Gastroesophageal sphincter (tissue), 4 donors: ENCODE results near the gene FAM228B. TPM values are rescaled to one million over a fixed set of nuclear protein-coding genes. Genes with fewer than 3 reads are reported as not detected.

Experiments
- ATAC-seq: fragments of 150-250 bp; one replicate; pipeline ENCODE4 v1.9.1; 2016; ENCODE audit warnings: mild to moderate bottlenecking, moderate library complexity
- H3K27ac ChIP-seq, 4 donors: fragments of 200-600 bp; sonication (generic) in 3 of 4; 1 replicate in 3 of 4; 2 replicates in 1 of 4; pipeline ENCODE4 v1.5.1; 2016 to 2019
- H3K27me3 ChIP-seq: fragments of 200-600 bp; sonication (generic); one replicate; pipeline ENCODE4 v1.5.1; 2019
- H3K36me3 ChIP-seq, 2 donors: fragments of 200-600 bp; sonication (generic); one replicate each; pipeline ENCODE4 v1.5.1; 2019; ENCODE audit warnings: control low read depth in 1 of 2
- H3K4me1 ChIP-seq, 3 donors: fragments of 200-600 bp; sonication (generic); 1 replicate in 2 of 3; 2 replicates in 1 of 3; pipeline ENCODE4 v1.5.1; 2016 to 2019; ENCODE audit warnings: control low read depth in 2 of 3
- H3K4me3 ChIP-seq, 2 donors: fragments of 200-600 bp; sonication (generic); one replicate each; pipeline ENCODE4 v1.5.1; 2019; ENCODE audit warnings: mild to moderate bottlenecking in 1 of 2, moderate library complexity in 1 of 2
- H3K9me3 ChIP-seq, 3 donors: fragments of 200-600 bp; sonication (generic); one replicate each; pipeline ENCODE4 v1.5.1; 2017 to 2019; ENCODE audit warnings: control low read depth in 2 of 3
- CTCF ChIP-seq, 4 experiments: fragments of 200-600 bp in 2 of 4; fragments of 450-650 bp in 2 of 4; sonication (generic) in 1 of 4; IDR thresholded peaks; one replicate each; pipeline ENCODE4 v1.5.1; 2017 to 2019; ENCODE audit warnings: antibody characterized with exemption in 4 of 4, mild to moderate bottlenecking in 2 of 4, moderate library complexity in 2 of 4
- EP300 ChIP-seq: sonication (generic); formaldehyde crosslinking; IDR thresholded peaks from one replicate; pipeline ENCODE4 v1.6.1; 2017; ENCODE audit warnings: antibody characterized with exemption, mild to moderate bottlenecking
- POLR2A ChIP-seq, 2 donors: fragments of 450-650 bp; IDR thresholded peaks; one replicate each; pipeline ENCODE4 v1.6.1; 2017; ENCODE audit warnings: antibody characterized with exemption in 2 of 2, mild to moderate bottlenecking in 2 of 2, moderate library complexity in 1 of 2
- POLR2AphosphoS5 ChIP-seq: sonication (generic); formaldehyde crosslinking; IDR thresholded peaks from one replicate; pipeline ENCODE4 v1.6.1; 2017; ENCODE audit warnings: antibody characterized with exemption
- WGBS, 2 donors: methylation state at CpG; one replicate each; pipeline ENCODE4 v1.1.5; 2018; ENCODE audit warnings: low coverage in 1 of 2; 5-methylcytosine and 5-hydroxymethylcytosine counted together
- total RNA-seq, 4 donors: library from RNA; depleted of rRNA; stranded (reverse); fragments of >200 nt; gene quantifications; one replicate each; pipeline ENCODE4 v1.1.0, GENCODE V29; 2016

The FAM228B gene
- total RNA-seq, 4 donors from 2014 or later: 24.0 to 45.5 (median 30.9) TPM

DNA sequence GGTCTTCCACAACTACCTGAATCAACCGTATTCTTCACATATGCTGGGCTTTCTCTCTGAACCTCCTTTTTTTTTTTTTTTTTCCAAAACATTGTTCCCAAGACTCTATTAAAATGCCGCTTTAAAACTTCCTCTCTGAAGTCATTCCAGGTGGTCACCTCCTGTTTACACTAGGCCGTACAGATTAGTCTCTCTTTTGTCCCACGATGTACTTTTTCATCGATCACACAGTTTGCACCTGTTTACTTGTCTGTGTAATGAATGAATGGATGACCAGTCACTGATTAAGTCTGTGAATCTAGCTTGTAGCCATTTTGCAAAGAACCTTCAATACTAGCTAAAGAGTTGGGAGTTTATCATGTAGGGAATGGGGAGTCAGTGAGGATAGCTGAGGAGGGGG, 34.9 kb downstream of the FAM228B start:
- TF ChIP-seq POLR2AphosphoS5: no peak
- TF ChIP-seq CTCF (IDR thresholded peaks at IDR 0.05): no peak
- TF ChIP-seq POLR2A (IDR thresholded peaks at IDR 0.05): no peak
- no peak for TF ChIP-seq EP300
- no peaks in the 10 kb centered on the region for H3K27me3 ChIP-seq
- 92% methylated on average over 5 of the region's 5 CpGs; no CpG with 5 or more reads in 1 of the 2 donors for WGBS, 2 donors
- no peaks in the 10 kb centered on the region for H3K4me1 ChIP-seq
- ATAC-seq: no peak
- H3K9me3 ChIP-seq: no peaks in the 10 kb centered on the region
- H3K4me3 ChIP-seq: no peak overlapping the region
- H3K36me3 ChIP-seq: peaks cover 0 to 68% of the 10 kb centered on the region in 2 donors
- H3K27ac ChIP-seq: no peak overlapping the region

DNA sequence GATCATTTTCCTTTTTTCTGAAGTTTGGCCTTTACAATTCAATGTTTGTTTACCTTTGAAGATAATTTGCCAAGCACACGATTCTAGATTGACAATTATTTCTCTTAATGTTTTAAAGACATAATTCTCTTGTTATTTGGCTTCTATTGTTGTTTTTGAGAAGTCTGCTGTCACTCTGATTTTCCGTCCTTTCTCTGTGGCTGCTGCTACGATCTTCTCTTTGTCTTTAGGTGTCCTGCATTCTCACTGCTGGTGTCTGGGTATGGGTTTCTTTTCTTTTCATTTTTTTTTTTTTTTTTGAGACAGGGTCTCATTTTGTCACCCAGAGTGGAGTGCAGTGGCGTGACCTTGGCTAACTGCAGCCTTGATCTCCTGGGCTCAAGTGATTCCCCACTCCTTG, 36.4 kb downstream of the FAM228B start:
- Histone ChIP-seq H3K4me1 (no peaks in the 10 kb centered on the region), H3K9me3 (no peaks in the 10 kb centered on the region), H3K27ac (no peak overlapping the region), H3K4me3 (no peak overlapping the region), H3K27me3 (no peaks in the 10 kb centered on the region), H3K36me3 (peaks cover 0 to 60% of the 10 kb centered on the region in 2 donors)
- no peak for TF ChIP-seq POLR2AphosphoS5
- TF ChIP-seq POLR2A (IDR thresholded peaks at IDR 0.05): no peak
- no peak for TF ChIP-seq EP300
- TF ChIP-seq CTCF (IDR thresholded peaks at IDR 0.05): no peak
- ATAC-seq: no peak
- WGBS, 2 donors: 79 to 80% methylated on average over 3 of the region's 4 CpGs

- H3K9me3 ChIP-seq: no peaks in the 10 kb centered on the region
- H3K4me3 ChIP-seq: no peak overlapping the region
- ATAC-seq: no peak
- no peak for TF ChIP-seq POLR2AphosphoS5
- TF ChIP-seq CTCF (IDR thresholded peaks at IDR 0.05): no peak
- TF ChIP-seq EP300: no peak
- TF ChIP-seq POLR2A (IDR thresholded peaks at IDR 0.05): no peak
- H3K27ac ChIP-seq: no peak overlapping the region
- H3K36me3 ChIP-seq: peaks cover 0 to 53% of the 10 kb centered on the region in 2 donors
- no peaks in the 10 kb centered on the region for H3K4me1 ChIP-seq
- no peaks in the 10 kb centered on the region for H3K27me3 ChIP-seq
These were observed 37.5 kb downstream of the FAM228B start for GRCh38 chr2:24160761-24161160.

DNA sequence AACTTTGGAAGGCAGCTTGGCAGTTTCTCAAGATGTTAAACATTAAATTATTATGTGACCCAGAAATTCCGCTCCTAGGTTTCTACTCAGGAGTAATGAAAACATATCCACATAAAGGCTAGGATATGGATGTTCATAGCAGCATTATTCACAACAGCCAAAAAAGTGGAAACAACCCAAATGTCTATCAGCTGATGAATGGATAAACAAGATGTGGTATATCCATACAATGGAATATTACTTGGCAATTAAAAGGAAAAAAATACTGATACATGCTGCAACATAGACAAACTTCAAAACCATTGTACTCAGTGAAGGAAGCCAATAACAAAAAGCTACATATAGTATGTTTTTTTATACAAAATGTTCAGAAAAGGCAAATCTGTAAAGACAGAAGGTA, 39.2 kb downstream of the FAM228B start:
- ATAC-seq: no peak
- H3K27me3 ChIP-seq: no peaks in the 10 kb centered on the region
- H3K36me3 ChIP-seq: peaks cover 0 to 45% of the 10 kb centered on the region in 2 donors
- H3K9me3 ChIP-seq: no peaks in the 10 kb centered on the region
- H3K4me3 ChIP-seq: no peak overlapping the region
- H3K4me1 ChIP-seq: no peaks in the 10 kb centered on the region
- TF ChIP-seq CTCF (IDR thresholded peaks at IDR 0.05): no peak
- no peak for TF ChIP-seq POLR2A (IDR thresholded peaks at IDR 0.05)
- no peak for TF ChIP-seq POLR2AphosphoS5
- no peak for TF ChIP-seq EP300
- no peak overlapping the region for H3K27ac ChIP-seq
- WGBS, 2 donors: 100% methylated on average over 1 of the region's 1 CpG

- ATAC-seq: no peak
- peaks cover 0 to 41% of the 10 kb centered on the region in 2 donors for H3K36me3 ChIP-seq
- TF ChIP-seq CTCF (IDR thresholded peaks at IDR 0.05) (no peak), EP300 (no peak), POLR2A (IDR thresholded peaks at IDR 0.05) (no peak), POLR2AphosphoS5 (no peak)
- H3K27ac ChIP-seq: no peak overlapping the region
- WGBS, 2 donors: 69 to 88% methylated on average over 1 to 2 of the region's 3 CpGs
- no peaks in the 10 kb centered on the region for H3K4me1 ChIP-seq
- H3K9me3 ChIP-seq: no peaks in the 10 kb centered on the region
- H3K4me3 ChIP-seq: no peak overlapping the region
- no peaks in the 10 kb centered on the region for H3K27me3 ChIP-seq
These were observed 39.9 kb downstream of the FAM228B start for GRCh38 chr2:24163186-24163585.
